VCaP (cell line): ENCODE measurements around the gene LRCH4.

Experiments used
- H3K27ac ChIP-seq: fragments of 450-650 bp; 2 replicates; pipeline ENCODE4 v1.5.1; 2017
- CTCF ChIP-seq: fragments of 450-650 bp; conservative IDR thresholded peaks from 2 replicates; pipeline ENCODE4 v1.5.1; 2017; ENCODE audit warnings: mild to moderate bottlenecking, moderate library complexity

Gene LRCH4

GRCh38 chr7:100562195-100563099 lies 23.5 kb downstream of the LRCH4 start:
- peak overlapping the region; percentile 31; the same call in 1 of the 2 replicates for H3K27ac ChIP-seq
- TF ChIP-seq CTCF: no peak

GRCh38 chr7:100561491-100562194 lies 24.3 kb downstream of the LRCH4 start:
- peak overlapping the region; percentile 31; the same call in 1 of the 2 replicates for H3K27ac ChIP-seq
- no peak for TF ChIP-seq CTCF

- TF ChIP-seq CTCF: no peak
- H3K27ac ChIP-seq: peak overlapping the region; percentile 100
Measured at GRCh38 chr7:100559127-100559526, 26.8 kb downstream of the LRCH4 start.

GRCh38 chr7:100556541-100556940 lies 29.4 kb downstream of the LRCH4 start:
- TF ChIP-seq CTCF: no peak
- peak overlapping the region; percentile 100 for H3K27ac ChIP-seq

GRCh38 chr7:100555701-100556100 lies 30.2 kb downstream of the LRCH4 start:
- TF ChIP-seq CTCF: no peak
- peak overlapping the region; percentile 100 for H3K27ac ChIP-seq

GRCh38 chr7:100553032-100553431 lies 32.9 kb downstream of the LRCH4 start:
- H3K27ac ChIP-seq: peak overlapping the region; percentile 100; the same call in 1 of the 2 replicates
- no peak for TF ChIP-seq CTCF

GRCh38 chr7:100552532-100552931 lies 33.4 kb downstream of the LRCH4 start:
- TF ChIP-seq CTCF: no peak
- H3K27ac ChIP-seq: peak overlapping the region; percentile 100; the same call in 1 of the 2 replicates

- peak overlapping the region; percentile 100 for H3K27ac ChIP-seq
Measured at GRCh38 chr7:100548446-100548845, 37.5 kb downstream of the LRCH4 start.
